Hepatocyte (in vitro differentiated cells): ENCODE measurements around the gene GLB1L2. TPM values are rescaled to one million over a fixed set of nuclear protein-coding genes. Genes with fewer than 3 reads are reported as not detected.

Experiments used
- DNase-seq: peaks from one replicate; pipeline ENCODE4 v3.0.0-alpha.2; 2016; ENCODE audit warnings: low spot score
- H2AFZ ChIP-seq: fragments of 200-600 bp; sonication (generic); 2 replicates; pipeline ENCODE4 v1.6.0; 2016; ENCODE audit warnings: antibody characterized with exemption, mild to moderate bottlenecking
- H3K27ac ChIP-seq: fragments of 200-600 bp; sonication (generic); 2 replicates; pipeline ENCODE4 v1.5.1; 2016; ENCODE audit warnings: mild to moderate bottlenecking
- H3K27me3 ChIP-seq: fragments of 200-600 bp; sonication (generic); 2 replicates; pipeline ENCODE4 v1.6.1; 2016
- H3K36me3 ChIP-seq: fragments of 200-600 bp; sonication (generic); replicated peaks from 2 replicates; pipeline ENCODE4 v1.5.1; 2016; ENCODE audit warnings: low read depth; ENCODE audit not compliant: insufficient read depth
- H3K4me1 ChIP-seq: fragments of 200-600 bp; sonication (generic); 2 replicates; pipeline ENCODE4 v1.5.1; 2016; ENCODE audit warnings: mild to moderate bottlenecking, moderate library complexity; ENCODE audit not compliant: insufficient read depth
- H3K4me2 ChIP-seq: fragments of 200-600 bp; sonication (generic); 2 replicates; pipeline ENCODE4 v1.6.0; 2016
- H3K4me3 ChIP-seq: fragments of 200-600 bp; sonication (generic); 2 replicates; pipeline ENCODE4 v1.5.1; 2016; ENCODE audit warnings: mild to moderate bottlenecking
- H3K79me2 ChIP-seq: fragments of 200-600 bp; sonication (generic); 2 replicates; pipeline ENCODE4 v1.6.0; 2017; ENCODE audit warnings: mild to moderate bottlenecking
- H3K9me2 ChIP-seq: fragments of 200-600 bp; sonication (generic); replicated peaks from 2 replicates; pipeline ENCODE4 v1.6.0; 2017; ENCODE audit warnings: mild to moderate bottlenecking; ENCODE audit not compliant: insufficient read depth
- H3K9me3 ChIP-seq: fragments of 200-600 bp; sonication (generic); 2 replicates; pipeline ENCODE4 v1.5.1; 2016; ENCODE audit warnings: low read depth, mild to moderate bottlenecking
- H4K20me1 ChIP-seq: fragments of 200-600 bp; sonication (generic); 2 replicates; pipeline ENCODE4 v1.6.0; 2016; ENCODE audit warnings: mild to moderate bottlenecking; ENCODE audit not compliant: insufficient read depth, poor library complexity, severe bottlenecking
- CTCF ChIP-seq: fragments of 200-600 bp; sonication (generic); IDR thresholded peaks from 2 replicates; pipeline ENCODE4 v1.5.1; 2016; ENCODE audit warnings: antibody characterized with exemption, mild to moderate bottlenecking; ENCODE audit not compliant: poor library complexity
- EZH2 ChIP-seq: fragments of 200-600 bp; sonication (generic); IDR thresholded peaks from 2 replicates; pipeline ENCODE4 v1.6.1; 2016; ENCODE audit warnings: antibody characterized with exemption, mild to moderate bottlenecking, borderline replicate concordance
- EZH2phosphoT487 ChIP-seq: fragments of 200-600 bp; sonication (generic); IDR thresholded peaks from one replicate; pipeline ENCODE4 v1.6.1; 2018; ENCODE audit warnings: antibody characterized with exemption, mild to moderate bottlenecking, low read depth, moderate library complexity; ENCODE audit not compliant: unreplicated experiment, severe bottlenecking
- WGBS: methylation state at CpG from one replicate; pipeline ENCODE4 v1.1.6; 2016; ENCODE audit warnings: low lambda C conversion rate; ENCODE audit errors: missing lambda C conversion rate; 5-methylcytosine and 5-hydroxymethylcytosine counted together
- polyA plus RNA-seq: library from polyadenylated mRNA; unstranded; fragments of >200 nt; fragmentation: Nextera tagmentation; extraction: Ambion mirVana; gene quantifications from 2 replicates; pipeline ENCODE4 v1.2.1, GENCODE V29; 2016
- total RNA-seq: library from RNA; depleted of rRNA; stranded (reverse); fragments of >200 nt; gene quantifications from 2 replicates; pipeline ENCODE4 v1.2.3, GENCODE V29; 2014

The GLB1L2 gene
- total and polyA plus RNA-seq, 2 experiments from 2014 or later = 3.3 to 3.7 TPM

GRCh38 chr11:134294664-134295063, 37.1 kb upstream of the GLB1L2 start:
- no peaks in the 10 kb centered on the region for H3K4me1 ChIP-seq
- no peaks in the 10 kb centered on the region for H3K36me3 ChIP-seq
- no peaks in the 10 kb centered on the region for H3K9me2 ChIP-seq
- no peak for DNase-seq
- H3K27me3 ChIP-seq = no peaks in the 10 kb centered on the region
- H2AFZ ChIP-seq = no peak overlapping the region
- H3K9me3 ChIP-seq = no peaks in the 10 kb centered on the region
- 65% methylated on average over 9 of the region's 9 CpGs for WGBS
- no peaks in the 10 kb centered on the region for H3K79me2 ChIP-seq
- no peak overlapping the region for H3K27ac ChIP-seq
- no peak overlapping the region for H3K4me2 ChIP-seq
- TF ChIP-seq CTCF (no peak), EZH2phosphoT487 (no peak), EZH2 (no peak)
- H4K20me1 ChIP-seq = no peaks in the 10 kb centered on the region
- no peak overlapping the region for H3K4me3 ChIP-seq

- TF ChIP-seq EZH2phosphoT487 = no peak
- no peak for TF ChIP-seq CTCF
- TF ChIP-seq EZH2 = no peak
- H3K4me3 ChIP-seq = no peak overlapping the region
Observed at GRCh38 chr11:134312223-134312622, 19.6 kb upstream of the GLB1L2 start.

GRCh38 chr11:134312807-134313206, 19.0 kb upstream of the GLB1L2 start:
- no peaks in the 10 kb centered on the region for H3K36me3 ChIP-seq
- no peak for DNase-seq
- H3K4me2 ChIP-seq = no peak overlapping the region
- no peaks in the 10 kb centered on the region for H4K20me1 ChIP-seq
- 84% methylated on average over 5 of the region's 5 CpGs for WGBS
- H3K79me2 ChIP-seq = no peaks in the 10 kb centered on the region
- no peak overlapping the region for H3K27ac ChIP-seq
- H3K27me3 ChIP-seq = no peaks in the 10 kb centered on the region
- no peak overlapping the region for H3K4me3 ChIP-seq
- no peaks in the 10 kb centered on the region for H3K9me2 ChIP-seq
- H2AFZ ChIP-seq = no peak overlapping the region
- TF ChIP-seq EZH2 = no peak
- no peak for TF ChIP-seq CTCF
- TF ChIP-seq EZH2phosphoT487 = no peak
- H3K9me3 ChIP-seq = no peaks in the 10 kb centered on the region
- H3K4me1 ChIP-seq = no peaks in the 10 kb centered on the region

More at GRCh38 chr11:134312223-134312622, 19.6 kb upstream of the GLB1L2 start:
- Histone ChIP-seq H3K27ac (no peak overlapping the region), H3K79me2 (no peaks in the 10 kb centered on the region), H3K9me3 (no peaks in the 10 kb centered on the region), H3K9me2 (no peaks in the 10 kb centered on the region), H2AFZ (no peak overlapping the region), H3K36me3 (no peaks in the 10 kb centered on the region), H3K4me2 (no peak overlapping the region), H4K20me1 (no peaks in the 10 kb centered on the region), H3K4me1 (no peaks in the 10 kb centered on the region), H3K27me3 (no peaks in the 10 kb centered on the region)
- DNase-seq = no peak
- WGBS = 89% methylated on average over 12 of the region's 12 CpGs

- no peaks in the 10 kb centered on the region for H4K20me1 ChIP-seq
- H3K9me3 ChIP-seq = no peaks in the 10 kb centered on the region
- no peak for DNase-seq
- H3K27me3 ChIP-seq = no peaks in the 10 kb centered on the region
- no peak for TF ChIP-seq CTCF
- TF ChIP-seq EZH2phosphoT487 = no peak
- TF ChIP-seq EZH2 = no peak
- H3K4me3 ChIP-seq = no peak overlapping the region
- H3K36me3 ChIP-seq = no peaks in the 10 kb centered on the region
- H3K27ac ChIP-seq = no peak overlapping the region
- H3K9me2 ChIP-seq = no peaks in the 10 kb centered on the region
- no peak overlapping the region for H2AFZ ChIP-seq
- no peaks in the 10 kb centered on the region for H3K4me1 ChIP-seq
- WGBS = 93% methylated on average over 10 of the region's 10 CpGs
- H3K4me2 ChIP-seq = no peak overlapping the region
- H3K79me2 ChIP-seq = no peaks in the 10 kb centered on the region
Observed at GRCh38 chr11:134313379-134313778, 18.4 kb upstream of the GLB1L2 start.
